ENCODE results near the gene CH25H.
"Not testable (repeated sequence)": the region's sequence is repeated elsewhere in the genome, so short reads cannot be mapped to it uniquely, and the experiment has no call there.

The CH25H gene, protein sequence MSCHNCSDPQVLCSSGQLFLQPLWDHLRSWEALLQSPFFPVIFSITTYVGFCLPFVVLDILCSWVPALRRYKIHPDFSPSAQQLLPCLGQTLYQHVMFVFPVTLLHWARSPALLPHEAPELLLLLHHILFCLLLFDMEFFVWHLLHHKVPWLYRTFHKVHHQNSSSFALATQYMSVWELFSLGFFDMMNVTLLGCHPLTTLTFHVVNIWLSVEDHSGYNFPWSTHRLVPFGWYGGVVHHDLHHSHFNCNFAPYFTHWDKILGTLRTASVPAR

DNA sequence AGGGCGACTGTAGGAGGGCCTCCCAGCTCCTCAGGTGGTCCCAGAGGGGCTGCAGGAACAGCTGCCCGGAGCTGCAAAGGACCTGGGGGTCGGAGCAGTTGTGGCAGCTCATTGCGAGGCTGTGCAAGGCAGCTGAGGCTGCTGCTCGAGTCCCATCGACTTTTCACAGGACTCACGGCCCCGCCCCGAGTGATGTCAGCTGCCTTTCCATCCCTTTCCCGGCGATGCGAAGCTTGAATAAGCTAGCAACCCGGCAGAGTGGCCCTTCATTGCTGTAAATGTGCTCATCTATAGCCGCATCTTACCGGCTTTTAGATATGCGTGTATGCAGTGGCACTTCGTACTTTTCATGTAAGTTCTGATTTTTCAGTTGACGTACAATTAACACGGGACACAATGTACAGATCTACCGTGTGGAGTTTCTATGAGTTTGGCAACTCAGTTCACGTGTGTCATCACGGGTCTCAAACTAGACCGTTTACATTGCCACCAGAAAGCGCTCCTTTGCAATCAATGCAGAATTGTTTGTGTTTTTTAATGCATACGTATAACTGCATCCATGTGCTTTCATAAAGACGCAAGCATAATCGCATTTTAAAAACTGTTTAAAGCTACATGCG lies at the start of gene CH25H:
Gene CH25H (minus strand): TSS at position 137 of the 620 bp plus-strand sequence. CDS start 25 bp downstream, at position 112.
- peak in 1 of 3 experiments; percentile 40 for DNase-seq (ENCODE audit: low read depth in 2 of 3, low spot score in 2 of 3)

DNA sequence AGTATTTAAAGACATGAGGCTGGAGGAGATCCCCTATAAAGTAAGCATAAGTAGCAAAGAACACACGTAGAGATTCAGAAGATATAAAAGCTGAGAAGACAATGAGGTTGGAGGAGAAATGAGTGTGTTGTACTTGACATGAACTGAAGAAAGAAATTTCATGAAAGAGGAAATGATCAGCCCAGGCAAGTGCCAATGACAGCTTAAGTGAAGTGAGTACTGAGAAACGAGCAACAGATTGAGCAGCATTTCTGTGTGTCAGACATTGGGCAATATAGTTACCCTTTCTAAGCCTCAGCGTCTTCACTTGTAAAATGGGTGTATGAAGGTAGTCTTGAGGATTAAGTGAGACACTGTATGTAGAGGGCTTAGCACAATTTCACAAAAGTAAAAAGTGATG lies 49.2 kb upstream of the CH25H start:
- no peak for DNase-seq (ENCODE audit: low read depth in 2 of 3, low spot score in 2 of 3)

DNA sequence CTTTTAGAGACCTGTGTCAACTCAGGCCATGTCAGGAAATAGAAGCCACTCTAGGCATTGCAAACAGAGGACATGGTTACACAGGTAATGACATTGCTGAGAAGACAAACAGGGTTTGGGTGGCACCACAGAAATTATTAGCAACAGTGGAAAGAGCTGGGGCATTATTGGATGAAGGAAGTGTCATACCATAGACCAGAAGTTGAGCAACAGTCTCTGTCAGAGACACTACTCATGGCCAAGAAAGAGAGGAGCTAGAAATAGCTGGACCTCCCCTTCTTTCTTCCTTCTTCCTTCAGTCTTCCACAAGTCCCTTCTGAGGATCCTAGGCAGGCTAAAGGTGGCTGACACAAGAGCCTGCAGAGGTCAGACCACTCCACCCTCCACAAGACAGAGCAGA lies 48.7 kb upstream of the CH25H start:
- no peak for DNase-seq (ENCODE audit: low read depth in 2 of 3, low spot score in 2 of 3)

DNA sequence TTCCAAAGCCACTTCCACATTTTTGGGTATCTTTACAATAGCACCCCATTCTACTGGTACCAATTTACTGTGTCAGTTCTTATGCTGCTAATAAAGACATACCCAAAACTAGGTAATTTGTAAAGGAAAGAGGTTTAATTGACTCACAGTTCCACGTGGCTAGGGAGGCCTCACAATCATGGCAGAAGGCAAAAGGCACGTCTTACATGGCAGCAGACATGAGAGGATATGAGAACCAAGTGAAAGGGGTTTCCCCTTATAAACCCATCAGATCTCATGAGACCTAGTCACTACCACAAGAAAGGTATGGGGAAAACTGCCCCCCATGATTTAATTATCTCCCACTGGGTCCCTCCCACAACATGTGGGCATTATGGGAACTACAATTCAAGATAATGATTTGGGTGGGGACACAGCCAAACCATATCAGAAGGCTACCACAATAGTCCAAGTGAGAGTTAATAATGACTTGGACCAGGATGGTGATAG lies 48.0 kb upstream of the CH25H start:
- DNase-seq (ENCODE audit: low read depth in 2 of 3, low spot score in 2 of 3), result not testable (repeated sequence)

DNA sequence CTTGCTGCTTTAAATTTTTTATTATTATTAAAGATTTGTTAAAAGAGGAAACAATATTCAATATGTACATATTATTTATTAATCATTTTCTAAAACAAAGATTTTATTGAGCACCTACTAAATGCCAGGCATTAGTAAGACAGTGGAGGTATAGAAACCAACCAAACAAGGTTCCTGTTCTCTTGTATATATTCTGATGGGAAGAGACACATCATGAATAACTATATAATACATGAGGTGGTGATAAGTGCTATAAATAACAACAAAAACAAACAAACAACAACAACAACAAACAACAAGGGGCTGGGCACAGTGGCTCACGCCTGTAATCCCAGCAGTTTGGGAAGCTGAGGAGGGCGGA lies 45.1 kb upstream of the CH25H start:
- DNase-seq (ENCODE audit: low read depth in 2 of 3, low spot score in 2 of 3), result no peak

DNA sequence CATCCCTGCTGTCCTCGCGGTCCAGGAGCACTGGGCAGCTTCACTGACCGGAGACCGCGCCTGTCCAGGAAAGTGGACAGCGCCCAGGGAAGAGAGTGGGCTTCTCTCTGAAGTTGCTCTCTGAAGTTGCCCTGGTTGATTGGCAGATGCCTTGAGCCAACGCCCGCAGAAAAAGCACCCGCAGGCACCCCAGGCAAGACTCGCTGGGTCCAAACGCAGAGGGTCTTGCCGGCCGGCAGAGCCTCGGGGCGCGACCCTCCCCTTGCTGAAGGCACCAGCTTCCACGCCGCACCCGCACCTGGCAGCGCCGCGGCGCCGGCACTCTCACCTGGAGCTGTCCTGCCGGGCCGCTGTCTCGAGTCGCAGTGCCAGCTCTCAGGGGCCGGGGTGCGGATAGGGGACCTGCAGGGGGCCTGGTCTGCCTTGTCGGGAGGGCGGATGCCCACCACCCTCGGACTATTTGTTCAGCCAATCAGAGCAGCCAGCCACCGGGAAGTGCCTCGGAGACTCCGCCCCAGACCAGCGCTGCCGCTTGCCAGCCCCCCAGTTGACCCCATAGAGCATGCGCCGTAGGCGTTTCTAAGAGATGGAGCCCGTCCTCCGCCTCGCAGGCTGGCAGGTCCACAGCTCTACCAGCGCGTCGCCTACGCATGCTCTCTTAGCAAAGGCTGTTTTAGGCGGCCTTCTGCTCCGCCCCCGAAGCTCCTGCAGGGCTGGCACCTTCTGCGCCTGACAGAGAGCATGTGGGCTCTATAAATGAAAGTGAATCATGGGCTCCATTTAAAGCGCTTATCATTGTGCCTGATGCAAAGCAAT lies 44.5 kb upstream of the CH25H start, which contains the start of gene LIPA:
Gene LIPA (minus strand): TSS at position 367 of the 816 bp plus-strand sequence. CDS start 4,127 bp downstream, outside the sequence.
- peak; percentile 72 to 87 (median 80) for DNase-seq (ENCODE audit: low read depth in 2 of 3, low spot score in 2 of 3)

DNA sequence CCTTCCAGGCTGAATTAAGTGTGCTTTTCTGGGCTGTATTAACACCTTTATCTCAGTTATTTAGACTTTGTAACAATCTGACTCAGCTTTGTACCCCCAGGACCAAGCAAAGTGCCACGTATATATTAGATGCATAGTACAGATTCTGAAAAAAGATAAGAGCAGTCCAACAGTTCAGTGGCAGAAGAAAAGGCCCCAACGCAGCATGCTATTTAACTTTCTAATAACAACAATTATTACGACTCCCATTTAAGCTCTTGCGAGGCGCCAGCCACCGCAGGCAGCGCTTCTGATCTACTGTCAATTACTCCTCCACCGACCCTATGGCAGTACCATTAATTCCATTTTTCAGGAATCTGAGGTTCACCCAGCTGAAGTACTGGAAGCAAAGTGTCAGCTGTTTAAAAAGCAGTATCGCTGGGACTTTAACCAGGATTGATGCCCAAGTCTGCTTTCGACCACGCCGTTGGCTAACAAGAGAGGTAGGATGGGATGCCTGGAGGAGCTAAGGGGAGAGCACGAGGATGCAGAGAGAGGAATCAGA lies 43.8 kb upstream of the CH25H start:
- DNase-seq (ENCODE audit: low read depth in 2 of 3, low spot score in 2 of 3), result no peak

DNA sequence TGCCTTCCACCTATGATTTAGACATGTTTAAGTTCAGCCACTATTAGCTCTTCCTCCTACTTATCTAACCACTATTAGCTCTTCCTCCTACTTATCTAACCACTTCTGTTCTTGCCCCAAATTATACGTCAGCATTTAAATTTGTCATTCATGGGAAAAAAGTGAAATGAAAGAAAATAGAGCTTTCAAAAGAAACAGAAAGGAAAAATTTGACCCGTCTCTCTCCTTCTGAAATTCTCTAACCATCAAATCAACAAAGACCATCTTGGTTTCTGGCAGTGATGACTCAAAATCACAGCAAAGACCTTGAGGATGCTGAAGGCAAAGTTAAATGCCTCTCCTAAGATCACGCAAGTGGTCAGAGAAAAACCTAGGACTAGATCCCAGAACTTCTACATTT lies 41.9 kb upstream of the CH25H start:
- no peak for DNase-seq (ENCODE audit: low read depth in 2 of 3, low spot score in 2 of 3)

DNA sequence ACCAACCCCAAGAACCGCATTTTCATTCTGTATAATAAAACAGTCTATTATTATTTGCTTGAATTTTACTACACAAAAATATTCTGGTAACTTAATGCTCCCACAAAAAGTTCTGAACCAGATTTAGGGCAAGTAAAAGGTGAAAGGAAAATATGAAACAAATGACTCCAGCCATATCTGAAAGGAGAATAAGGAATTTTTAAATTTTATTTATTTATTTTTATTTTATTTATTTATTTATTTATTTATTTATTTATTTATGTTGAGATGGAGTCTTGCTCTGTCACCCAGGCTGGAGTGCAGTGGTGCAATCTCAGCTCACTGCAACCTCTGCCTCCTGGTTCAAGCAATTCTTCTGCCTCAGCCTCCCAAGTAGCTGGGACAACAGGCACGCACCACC lies 40.5 kb upstream of the CH25H start:
- DNase-seq (ENCODE audit: low read depth in 2 of 3, low spot score in 2 of 3), result not testable (repeated sequence)

DNA sequence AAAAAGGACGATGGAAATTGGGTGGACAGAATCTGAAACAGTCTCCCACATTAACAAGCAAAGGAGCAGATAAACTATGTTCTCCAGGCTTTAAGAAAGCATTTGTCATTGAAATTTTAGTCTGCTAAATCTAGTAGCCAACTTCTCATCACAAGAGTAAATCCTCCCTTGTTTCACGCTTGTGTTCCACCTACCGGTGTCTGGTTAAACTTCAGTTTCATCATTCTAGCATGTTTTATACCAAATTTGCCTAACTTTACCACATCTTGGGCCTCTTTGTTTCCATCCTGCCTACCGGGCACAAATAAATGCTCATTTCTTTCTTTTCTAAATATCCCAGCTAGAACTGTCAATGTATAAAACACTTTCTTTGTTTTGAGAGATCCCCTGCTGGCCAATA lies 38.7 kb upstream of the CH25H start:
- no peak for DNase-seq (ENCODE audit: low read depth in 2 of 3, low spot score in 2 of 3)

DNA sequence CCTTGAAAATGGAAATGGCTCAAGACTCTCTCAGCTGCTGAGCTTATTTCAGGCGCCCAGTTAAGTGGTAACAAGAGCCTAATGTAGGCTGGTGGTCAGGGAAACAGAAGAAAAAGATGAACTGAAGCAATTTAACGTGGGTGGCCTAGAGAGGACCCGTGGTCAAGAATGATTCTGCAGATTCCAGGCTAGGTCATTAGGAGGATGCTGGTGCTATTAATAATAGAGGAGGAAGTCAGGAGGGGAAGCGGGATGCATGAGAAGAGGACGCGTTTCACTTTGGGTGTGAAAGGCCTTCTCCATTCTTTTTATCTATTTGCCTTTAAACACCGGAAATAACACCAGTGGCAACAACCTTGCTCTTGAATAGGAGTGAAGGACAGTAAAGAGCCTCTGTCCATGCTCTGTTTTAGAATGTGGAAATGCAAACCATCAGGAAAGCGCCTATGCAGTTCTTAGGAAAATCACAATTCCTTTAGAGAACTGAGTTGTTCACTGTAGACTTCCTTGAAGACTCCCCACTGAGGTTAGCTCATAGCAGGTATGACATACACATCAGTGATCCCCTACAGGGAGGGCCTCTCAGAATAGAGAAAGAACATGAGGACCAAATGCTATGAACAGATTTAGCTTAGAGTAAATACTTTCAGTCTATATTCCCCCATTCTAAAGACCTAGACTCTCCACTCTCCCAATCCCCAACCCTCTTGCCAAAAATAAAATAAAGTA lies 35.9 kb upstream of the CH25H start:
- no peak for DNase-seq (ENCODE audit: low read depth in 2 of 3, low spot score in 2 of 3)

DNA sequence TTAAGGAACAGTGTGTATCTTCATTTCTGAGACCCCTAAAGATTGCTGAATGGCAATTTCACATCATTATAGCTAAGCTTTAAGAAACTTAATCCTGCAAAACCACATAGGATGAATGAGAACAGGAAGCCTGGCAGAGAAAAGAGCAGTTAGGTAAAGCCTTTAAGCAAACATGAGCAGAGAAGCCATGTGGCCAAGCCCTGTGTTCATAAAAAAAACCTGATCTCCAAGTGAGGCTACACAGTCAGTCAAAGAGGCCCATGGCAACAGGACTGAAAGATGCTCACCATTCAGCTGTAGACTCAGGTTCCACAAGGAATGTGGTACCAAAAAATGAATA lies 35.2 kb upstream of the CH25H start:
- DNase-seq (ENCODE audit: low read depth in 2 of 3, low spot score in 2 of 3), result no peak

DNA sequence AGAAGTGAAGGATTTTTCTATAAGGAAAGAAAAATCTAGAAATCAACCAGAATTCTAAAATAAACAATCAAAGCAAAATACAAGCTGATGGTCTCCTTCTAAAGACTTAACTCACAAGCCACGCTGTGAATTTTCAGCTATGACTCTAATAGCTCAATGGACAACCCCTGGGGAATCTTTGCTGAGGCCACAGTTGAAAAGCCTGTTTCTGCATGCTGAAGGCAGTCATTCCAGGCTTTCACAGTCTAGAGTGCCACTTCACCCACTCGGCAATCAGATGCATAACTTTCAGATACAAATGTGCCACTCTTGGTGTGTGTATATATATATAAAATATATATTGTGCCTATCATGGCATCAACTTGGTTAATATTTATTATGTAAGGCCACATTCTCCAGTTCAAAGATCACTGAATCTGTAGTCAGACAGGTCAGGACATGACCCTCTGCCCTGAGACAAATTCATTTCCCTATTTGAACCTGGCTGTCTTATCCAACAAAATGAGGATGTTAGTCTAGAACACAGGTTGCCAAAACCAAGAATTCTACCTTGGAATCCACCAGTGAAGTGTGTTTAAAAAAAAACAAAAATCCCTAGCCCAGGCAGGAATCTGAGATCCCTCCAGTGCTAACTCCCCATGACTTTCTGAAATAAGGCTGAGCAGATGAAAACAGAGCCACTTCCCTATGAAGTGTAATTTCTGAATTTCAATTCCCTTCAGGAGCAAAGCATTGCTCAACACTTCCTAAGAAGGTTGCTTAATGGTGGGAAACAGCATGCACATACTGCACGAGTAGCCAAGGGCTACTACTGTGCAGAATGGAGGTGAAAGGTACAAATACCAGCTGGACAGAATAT lies 34.6 kb upstream of the CH25H start:
- no peak for DNase-seq (ENCODE audit: low read depth in 2 of 3, low spot score in 2 of 3)

DNA sequence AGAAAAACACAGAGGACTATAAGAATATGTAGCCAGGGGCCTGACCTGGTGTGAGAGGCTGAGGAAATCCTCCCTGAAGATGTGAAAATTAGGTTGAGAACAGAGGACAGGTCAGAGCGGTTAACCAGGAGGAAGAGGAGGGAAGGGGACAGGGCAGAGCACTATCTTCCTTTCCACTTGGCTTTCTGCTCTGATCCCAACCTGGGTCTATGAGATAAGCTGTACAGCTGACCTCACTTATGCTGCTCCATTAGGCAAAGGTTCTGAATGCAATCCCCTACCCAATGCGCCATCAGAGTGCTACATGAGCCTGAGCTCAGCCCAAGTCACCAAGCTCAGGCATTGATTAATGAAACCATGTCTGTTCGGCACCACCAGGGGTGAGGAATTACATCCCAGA lies 33.9 kb upstream of the CH25H start:
- no peak for DNase-seq (ENCODE audit: low read depth in 2 of 3, low spot score in 2 of 3)

DNA sequence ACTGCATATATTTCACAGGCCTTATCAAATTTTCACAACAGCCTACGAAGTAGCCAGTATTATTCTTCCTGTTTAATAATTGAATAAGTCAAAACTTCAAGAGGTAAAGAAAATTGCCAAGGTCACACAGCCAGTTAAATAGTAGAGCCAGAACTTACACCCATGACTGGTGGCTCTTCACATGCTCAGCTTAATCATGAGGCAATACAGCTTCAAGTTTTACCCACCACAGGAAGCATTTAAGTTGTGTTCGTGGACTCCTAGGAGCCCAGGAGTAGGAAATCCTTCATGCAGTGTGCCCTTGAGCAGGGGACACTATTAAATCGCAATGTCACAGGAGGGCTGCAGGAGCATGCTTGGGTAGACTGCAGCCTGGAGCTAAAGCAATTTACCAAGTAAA lies 33.4 kb upstream of the CH25H start:
- no peak for DNase-seq (ENCODE audit: low read depth in 2 of 3, low spot score in 2 of 3)

DNA sequence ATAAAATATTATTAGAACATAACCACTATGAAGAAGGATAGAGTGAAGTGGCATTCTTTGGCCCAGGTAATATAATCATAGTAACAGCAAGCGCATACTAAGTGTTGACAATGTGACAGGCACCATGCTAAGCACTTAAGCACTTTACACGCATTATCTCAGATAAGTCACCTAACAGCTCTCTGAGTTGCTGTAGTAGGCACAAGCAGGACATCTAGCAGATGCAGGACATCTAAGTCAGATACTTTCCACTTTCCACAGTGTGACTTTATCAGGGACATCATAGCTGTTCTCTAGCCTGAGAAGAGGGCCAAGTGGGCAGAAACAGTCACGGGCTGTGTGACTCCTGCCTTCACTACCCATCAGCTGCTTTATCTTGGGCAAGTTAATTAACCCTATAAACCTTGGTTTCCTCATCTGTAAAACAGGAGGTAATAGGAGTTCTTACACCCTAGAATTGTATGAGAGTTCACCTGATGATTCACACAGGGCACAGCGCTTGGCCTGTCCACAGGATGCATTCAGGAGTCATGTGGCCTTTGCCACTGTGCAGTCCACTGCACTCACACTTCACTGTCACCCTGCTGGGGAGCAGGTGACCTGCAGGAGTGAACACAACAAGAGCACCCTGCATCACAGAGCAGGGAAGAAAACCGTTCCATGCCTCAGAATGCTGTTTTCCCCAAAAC lies 32.0 kb upstream of the CH25H start:
- no peak for DNase-seq (ENCODE audit: low read depth in 2 of 3, low spot score in 2 of 3)

DNA sequence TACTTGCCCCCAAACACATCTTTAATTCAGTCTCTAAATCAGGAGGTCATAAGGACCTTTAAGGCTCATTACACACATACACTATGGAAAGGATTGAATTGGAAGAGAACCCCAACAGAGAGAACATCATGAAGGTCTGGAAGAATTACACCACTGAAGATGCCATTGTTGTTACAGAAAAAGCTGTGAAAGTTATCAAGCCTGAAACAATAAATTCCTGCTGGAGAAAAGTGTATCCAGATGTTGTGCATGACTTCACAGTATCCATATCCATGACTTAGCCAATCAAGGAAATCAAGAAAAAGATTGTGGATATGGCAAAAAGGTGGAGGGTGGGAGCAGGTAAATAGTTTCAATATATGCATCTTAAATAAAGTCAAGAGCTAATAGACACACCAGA lies 30.7 kb upstream of the CH25H start:
- no peak for DNase-seq (ENCODE audit: low read depth in 2 of 3, low spot score in 2 of 3)

DNA sequence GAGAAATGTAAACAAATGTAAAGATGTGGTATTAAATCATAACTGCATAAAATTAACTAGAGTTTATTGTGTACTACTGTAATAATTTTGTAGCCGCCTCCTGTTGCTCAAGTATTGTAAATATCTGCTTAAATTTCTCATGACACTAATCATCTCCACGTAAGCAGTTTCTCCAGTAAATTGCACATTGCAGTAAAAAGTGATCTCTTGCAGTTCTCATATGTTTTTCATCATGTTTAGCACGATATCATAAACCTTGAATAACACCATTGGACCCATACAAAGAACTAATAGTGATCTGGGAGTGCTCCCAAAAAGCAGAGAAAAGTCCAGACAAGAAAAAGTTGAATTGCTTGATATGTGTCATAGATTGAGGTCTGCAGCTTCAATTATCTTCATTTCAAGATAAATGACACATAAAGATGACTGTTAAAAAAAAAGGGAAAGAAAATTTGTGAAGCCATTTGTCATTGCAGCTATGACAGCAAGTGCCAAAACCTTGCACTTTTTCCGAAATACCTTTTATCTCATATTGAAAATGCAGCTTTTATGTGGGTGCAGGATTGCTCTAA lies 29.2 kb upstream of the CH25H start:
- no peak for DNase-seq (ENCODE audit: low read depth in 2 of 3, low spot score in 2 of 3)

DNA sequence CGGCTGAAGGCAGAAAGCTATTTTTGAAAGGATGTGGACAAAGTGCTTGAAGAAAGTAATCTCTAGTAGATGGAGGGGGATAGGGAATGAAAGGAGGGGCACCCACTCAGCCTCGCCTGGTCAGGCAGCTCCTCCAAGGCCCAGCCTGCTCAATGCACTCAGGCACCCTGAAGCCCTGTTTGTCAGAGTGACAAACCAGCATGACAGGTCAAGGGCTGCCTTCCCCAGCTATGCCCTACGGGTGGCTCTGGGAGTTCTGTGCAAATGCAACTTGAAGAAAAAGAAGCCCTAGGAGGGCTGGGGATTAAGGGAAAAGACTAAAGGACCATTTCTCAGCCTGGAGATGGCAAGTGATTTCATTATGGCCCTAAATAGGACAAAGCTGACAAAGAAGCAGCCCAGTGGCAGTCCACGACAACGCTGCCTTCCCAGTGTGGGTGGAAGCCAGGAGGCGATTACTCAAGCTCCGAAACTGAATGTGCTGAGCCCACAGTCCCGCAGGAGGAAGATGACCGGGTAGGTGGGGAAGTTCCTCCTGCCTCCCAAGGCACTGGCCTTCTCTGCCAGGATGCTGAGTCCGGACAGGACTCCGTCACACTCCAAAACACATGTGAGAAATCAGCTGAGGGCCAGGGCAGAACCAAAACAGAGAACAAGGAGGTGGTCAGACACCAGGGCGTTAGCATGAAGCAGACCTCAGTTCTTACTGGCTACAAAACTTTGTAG lies 28.1 kb upstream of the CH25H start:
- DNase-seq (ENCODE audit: low read depth in 2 of 3, low spot score in 2 of 3), result no peak

All from activated CD8-positive, alpha-beta memory T cell treated with anti-CD3 and anti-CD28 coated beads for 48 hours (primary cell).